SK-MEL-5 (cell line): ENCODE measurements around the gene PRPF8. TPM values are rescaled to one million over a fixed set of nuclear protein-coding genes. Genes with fewer than 3 reads are reported as not detected.
"Not testable (repeated sequence)": the region's sequence is repeated elsewhere in the genome, so short reads cannot be mapped to it uniquely, and the experiment has no call there.

ENCODE experiments used
- DNase-seq: peaks from one replicate; pipeline ENCODE4 v3.0.0-alpha.2; 2016; ENCODE audit warnings: low read depth, low spot score
- in situ Hi-C: cut with HindIII; loops from 2 replicates; pipeline ENCODE4 v1.10.0; 2016; ENCODE audit warnings: low sequenced_read_pairs, high pct_unique_total_duplicates, low pct_unique_long_range_greater_than_20kb
- polyA plus RNA-seq, 2 experiments: library from polyadenylated mRNA; depleted of rRNA; stranded (reverse); fragments of >200 nt; gene quantifications; 2 replicates each; pipeline ENCODE4 v1.2.3, GENCODE V29; 2015
- total RNA-seq: library from RNA; depleted of rRNA; stranded (reverse); fragments of >200 nt; shearing (Covaris generic); gene quantifications from 2 replicates; pipeline ENCODE4 v1.2.3, GENCODE V29; 2014; rRNA removed

Gene PRPF8
- 62.2 and 67.7 TPM in 2 replicates for total RNA-seq
- polyA plus RNA-seq (2015; cell fraction: cytosol; rRNA removed): 143 and 174 TPM in 2 replicates
- 217 and 252 TPM in 2 replicates for polyA plus RNA-seq (2015; cell fraction: nucleus; rRNA removed)

- in situ Hi-C loops: no loop called here
- DNase-seq: peak; percentile 98
Observed at GRCh38 chr17:1684378-1685189, at the start of gene PRPF8. PRPF8 (minus strand) TSS chr17:1684867; CDS start chr17:1684571, 296 bp downstream.

GRCh38 chr17:1733759-1734158, 49.1 kb upstream of the PRPF8 start:
- DNase-seq: no peak
- in situ Hi-C loops: no loop called here

GRCh38 chr17:1732833-1733321, 48.2 kb upstream of the PRPF8 start:
- no peak for DNase-seq
- in situ Hi-C loops: no loop called here

- in situ Hi-C loops: no loop called here
- no peak for DNase-seq
Observed at GRCh38 chr17:1732241-1732832, 47.7 kb upstream of the PRPF8 start.

GRCh38 chr17:1731194-1731506, 46.5 kb upstream of the PRPF8 start:
- in situ Hi-C loops: no loop called here
- DNase-seq: no peak

- in situ Hi-C loops: no loop called here
- DNase-seq: no peak
Observed at GRCh38 chr17:1730326-1731193, 45.9 kb upstream of the PRPF8 start.

GRCh38 chr17:1729966-1730325, 45.3 kb upstream of the PRPF8 start:
- no peak for DNase-seq
- in situ Hi-C loops: no loop called here

- no peak for DNase-seq
- in situ Hi-C loops: no loop called here
Observed at GRCh38 chr17:1727876-1728630, 43.4 kb upstream of the PRPF8 start.

- in situ Hi-C loops: no loop called here
- no peak for DNase-seq
Observed at GRCh38 chr17:1727258-1727789, 42.7 kb upstream of the PRPF8 start.

- in situ Hi-C loops: no loop called here
- no peak for DNase-seq
Observed at GRCh38 chr17:1726626-1727257, 42.1 kb upstream of the PRPF8 start.

GRCh38 chr17:1725642-1726511, 41.2 kb upstream of the PRPF8 start:
- DNase-seq: no peak
- in situ Hi-C loops: no loop called here

- DNase-seq: no peak
- in situ Hi-C loops: no loop called here
Observed at GRCh38 chr17:1724869-1725641, 40.4 kb upstream of the PRPF8 start.

GRCh38 chr17:1724351-1724868, 39.7 kb upstream of the PRPF8 start, which contains the start of gene WDR81:
WDR81 (plus strand) TSS chr17:1724704; CDS start chr17:1724960, 256 bp downstream.
- in situ Hi-C loops: no loop called here
- no peak for DNase-seq

- in situ Hi-C loops: not testable (repeated sequence)
Observed at GRCh38 chr17:1722022-1722421, 37.4 kb upstream of the PRPF8 start.

GRCh38 chr17:1720856-1721386, 36.3 kb upstream of the PRPF8 start:
- in situ Hi-C loops: no loop called here
- peak; percentile 72 for DNase-seq

More at GRCh38 chr17:1722022-1722421, 37.4 kb upstream of the PRPF8 start:
- peak; percentile 54 for DNase-seq
